Gastrocnemius medialis (tissue), 4 donors: ENCODE measurements around the gene CEACAM3. TPM values are rescaled to one million over a fixed set of nuclear protein-coding genes. Genes with fewer than 3 reads are reported as not detected.
"Not testable (repeated sequence)": the region's sequence is repeated elsewhere in the genome, so short reads cannot be mapped to it uniquely, and the experiment has no call there.

Experiments
- ATAC-seq, 2 donors: fragments of 150-250 bp; one replicate each; pipeline ENCODE4 v1.9.1; 2016
- DNase-seq, 2 donors: peaks; one replicate each; pipeline ENCODE4 v3.0.0-alpha.2; 2019
- H3K27ac ChIP-seq, 4 donors: fragments of 200-600 bp; sonication (generic); 1 replicate in 1 of 4; 2 replicates in 3 of 4; pipeline ENCODE4 v1.5.1; 2016 to 2018; ENCODE audit warnings: mild to moderate bottlenecking in 2 of 4, moderate library complexity in 1 of 4
- H3K27me3 ChIP-seq, 3 donors: fragments of 200-600 bp; sonication (generic) in 2 of 3; 1 replicate in 1 of 3; 2 replicates in 2 of 3; pipeline versions ENCODE4 v1.5.1 to v1.6.0; 2016 to 2019; ENCODE audit warnings: mild to moderate bottlenecking in 1 of 3, moderate library complexity in 1 of 3
- H3K36me3 ChIP-seq, 2 donors: fragments of 200-600 bp; sonication (generic) in 1 of 2; one replicate each; pipeline ENCODE4 v1.5.1; 2017 to 2018
- H3K4me1 ChIP-seq, 2 donors: fragments of 200-600 bp; sonication (generic) in 1 of 2; one replicate each; pipeline ENCODE4 v1.5.1; 2016 to 2017; ENCODE audit warnings: mild to moderate bottlenecking in 2 of 2
- H3K4me3 ChIP-seq, 4 donors: fragments of 200-600 bp; sonication (generic) in 3 of 4; 1 replicate in 1 of 4; 2 replicates in 3 of 4; pipeline ENCODE4 v1.5.1; 2016 to 2019; ENCODE audit warnings: mild to moderate bottlenecking in 2 of 4
- H3K9me3 ChIP-seq, 3 donors: fragments of 200-600 bp; sonication (generic) in 2 of 3; 1 replicate in 1 of 3; 2 replicates in 2 of 3; pipeline ENCODE4 v1.5.1; 2016 to 2019
- CTCF ChIP-seq, 5 experiments: fragments of 450-650 bp in 3 of 5; fragments of 200-600 bp in 2 of 5; sonication (generic) in 2 of 5; IDR thresholded peaks in 4 of 5; conservative IDR thresholded peaks in 1 of 5; 1 replicate in 4 of 5; 2 replicates in 1 of 5; pipeline ENCODE4 v1.5.1; 2016 to 2019; ENCODE audit warnings: antibody characterized with exemption in 5 of 5, mild to moderate bottlenecking in 3 of 5, moderate library complexity in 3 of 5
- POLR2A ChIP-seq, 2 donors: fragments of 450-650 bp; IDR thresholded peaks; one replicate each; pipeline ENCODE4 v1.6.1; 2017; ENCODE audit warnings: antibody characterized with exemption in 2 of 2, mild to moderate bottlenecking in 2 of 2, moderate library complexity in 2 of 2
- in situ Hi-C, 4 donors: fragments of 200-750 bp; cut with MboI; loops; one replicate each; pipeline versions ENCODE4 v1.15.0 to v1.8.0; 2017; ENCODE audit warnings: low sequenced_read_pairs in 4 of 4
- intact Hi-C: fragments of 100-400 bp; cut with DNase I; formaldehyde crosslinking; loops from one replicate; pipeline ENCODE4 v1.15.1; 2023; ENCODE audit warnings: low total_unique reads
- total RNA-seq, 4 donors: library from RNA; depleted of rRNA; stranded (reverse); fragments of >200 nt; gene quantifications; one replicate each; pipeline versions ENCODE4 v1.1.0 to v1.2.3, GENCODE V29; 2016

Gene CEACAM3
- not detected for total RNA-seq

- no peak for TF ChIP-seq POLR2A (IDR thresholded peaks at IDR 0.05)
- no peak for TF ChIP-seq CTCF (IDR thresholded peaks at IDR 0.05 in 4 of 5, conservative IDR thresholded peaks at IDR 0.05 in 1 of 5)
- H3K4me3 ChIP-seq, result no peak within 1 kb of the TSS
- no peaks in the 10 kb centered on the region for H3K36me3 ChIP-seq
- H3K9me3 ChIP-seq, result no peaks in the 10 kb centered on the region
- DNase-seq (no peak), ATAC-seq (no peak)
- H3K27me3 ChIP-seq, result no peaks in the 10 kb centered on the region
- no peaks in the 10 kb centered on the region for H3K4me1 ChIP-seq
- no peak within 1 kb of the TSS for H3K27ac ChIP-seq
- in situ Hi-C loops, result no loop called here
- intact Hi-C loops, result no loop called here
Measured at GRCh38 chr19:41796362-41796761, at the start of gene CEACAM3. TSS of gene CEACAM3 (plus strand) at chr19:41796587. CDS start at chr19:41796678, 91 bp downstream.

- peaks cover 0 to 6% (median 4%) of the 10 kb centered on the region in 3 donors for H3K27me3 ChIP-seq
- no peak overlapping the region for H3K27ac ChIP-seq
- in situ Hi-C loops (no loop called here), intact Hi-C loops (no loop called here)
- ATAC-seq, result no peak
- H3K36me3 ChIP-seq, result no peaks in the 10 kb centered on the region
- H3K9me3 ChIP-seq, result no peaks in the 10 kb centered on the region
- H3K4me3 ChIP-seq, result no peak overlapping the region
- H3K4me1 ChIP-seq, result no peaks in the 10 kb centered on the region
- TF ChIP-seq POLR2A (IDR thresholded peaks at IDR 0.05), result no peak
- TF ChIP-seq CTCF (IDR thresholded peaks at IDR 0.05 in 4 of 5, conservative IDR thresholded peaks at IDR 0.05 in 1 of 5), result no peak
- no peak for DNase-seq
Measured at GRCh38 chr19:41746593-41747227, 49.7 kb upstream of the CEACAM3 start.

- intact Hi-C loops (no loop called here), in situ Hi-C loops (no loop called here)
- DNase-seq (no peak), ATAC-seq (no peak)
- no peaks in the 10 kb centered on the region for H3K9me3 ChIP-seq
- no peak overlapping the region for H3K27ac ChIP-seq
- peaks cover 0 to 9% (median 4%) of the 10 kb centered on the region in 3 donors for H3K27me3 ChIP-seq
- TF ChIP-seq CTCF (IDR thresholded peaks at IDR 0.05 in 4 of 5, conservative IDR thresholded peaks at IDR 0.05 in 1 of 5) (no peak), POLR2A (IDR thresholded peaks at IDR 0.05) (no peak)
- H3K4me1 ChIP-seq, result no peaks in the 10 kb centered on the region
- H3K4me3 ChIP-seq, result no peak overlapping the region
- no peaks in the 10 kb centered on the region for H3K36me3 ChIP-seq
Measured at GRCh38 chr19:41748012-41748411, 48.4 kb upstream of the CEACAM3 start.

GRCh38 chr19:41750248-41751134 is 45.9 kb upstream of the CEACAM3 start:
- in situ Hi-C loops, result loop anchor here in 1 of 4 donors (25.0 kb wide), 1 partner anchor 1363 kb away; the partner anchor contains the start of gene HIPK4
- H3K4me3 ChIP-seq, H3K27ac ChIP-seq, H3K36me3 ChIP-seq, H3K4me1 ChIP-seq, DNase-seq, H3K9me3 ChIP-seq, intact Hi-C loops, ATAC-seq: not testable (repeated sequence)
- H3K27me3 ChIP-seq, result peaks cover 0 to 11% (median 4%) of the 10 kb centered on the region in 3 donors

GRCh38 chr19:41753159-41753558 is 43.2 kb upstream of the CEACAM3 start:
- Histone ChIP-seq H3K36me3 (no peaks in the 10 kb centered on the region), H3K4me1 (no peaks in the 10 kb centered on the region), H3K4me3 (no peak overlapping the region), H3K27ac (no peak overlapping the region), H3K9me3 (no peaks in the 10 kb centered on the region), H3K27me3 (peaks cover 0 to 5% (median 4%) of the 10 kb centered on the region in 3 donors)
- DNase-seq, result no peak
- TF ChIP-seq POLR2A (IDR thresholded peaks at IDR 0.05) (no peak), CTCF (IDR thresholded peaks at IDR 0.05 in 4 of 5, conservative IDR thresholded peaks at IDR 0.05 in 1 of 5) (peak in 2 of 5 experiments; percentile 13 to 49)
- no peak for ATAC-seq
- intact Hi-C loops, result no loop called here
- in situ Hi-C loops, result loop anchor here in 1 of 4 donors (25.0 kb wide), 1 partner anchor 1366 kb away; the partner anchor contains the start of gene HIPK4
